Loucy (cell line): ENCODE measurements around the gene PLPP3.

Experiments
- H2AFZ ChIP-seq: fragments of 200-600 bp; sonication (generic); 2 replicates; pipeline ENCODE4 v1.6.0; 2016; ENCODE audit warnings: antibody characterized with exemption, mild to moderate bottlenecking, low read length, moderate library complexity
- H3F3A ChIP-seq: fragments of 200-600 bp; 2 replicates; pipeline ENCODE4 v1.6.0; 2016; ENCODE audit warnings: antibody characterized with exemption, low read depth, mild to moderate bottlenecking
- H3K27me3 ChIP-seq: fragments of 200-600 bp; sonication (generic); 2 replicates; pipeline ENCODE4 v1.6.1; 2014; ENCODE audit warnings: low read length, mild to moderate bottlenecking; ENCODE audit not compliant: insufficient read depth, poor library complexity, severe bottlenecking
- H3K36me3 ChIP-seq: fragments of 200-600 bp; sonication (generic); 2 replicates; pipeline ENCODE4 v1.6.1; 2016; ENCODE audit warnings: low read length; ENCODE audit not compliant: insufficient read depth
- H3K4me1 ChIP-seq: fragments of 200-600 bp; sonication (generic); 2 replicates; pipeline ENCODE4 v1.5.1; 2014; ENCODE audit warnings: low read length, mild to moderate bottlenecking; ENCODE audit not compliant: insufficient read depth, poor library complexity, severe bottlenecking
- H3K4me2 ChIP-seq: fragments of 200-600 bp; sonication (generic); 2 replicates; pipeline ENCODE4 v1.6.0; 2014; ENCODE audit warnings: antibody characterized with exemption, low read length, low read depth, mild to moderate bottlenecking; ENCODE audit not compliant: poor library complexity, severe bottlenecking
- H3K4me3 ChIP-seq: fragments of 200-600 bp; sonication (generic); 2 replicates; pipeline ENCODE4 v1.5.1; 2014; ENCODE audit warnings: low read length, mild to moderate bottlenecking, mixed read lengths; ENCODE audit not compliant: poor library complexity, severe bottlenecking
- H3K79me2 ChIP-seq: fragments of 200-600 bp; sonication (generic); 2 replicates; pipeline ENCODE4 v1.6.1; 2014; ENCODE audit warnings: low read length; ENCODE audit not compliant: insufficient read depth
- H3K9ac ChIP-seq: fragments of 200-600 bp; sonication (generic); 2 replicates; pipeline ENCODE4 v1.6.0; 2014; ENCODE audit warnings: mild to moderate bottlenecking, low read depth, low read length, moderate library complexity; ENCODE audit not compliant: poor library complexity, severe bottlenecking
- H3K9me2 ChIP-seq: fragments of 200-600 bp; sonication (generic); replicated peaks from 2 replicates; pipeline ENCODE4 v1.6.1; 2016; ENCODE audit warnings: low read depth, low read length, mixed read lengths
- H3K9me3 ChIP-seq: fragments of 200-600 bp; sonication (generic); 2 replicates; pipeline ENCODE4 v1.6.1; 2014; ENCODE audit warnings: mild to moderate bottlenecking, antibody characterized with exemption, low read length, low read depth; ENCODE audit not compliant: insufficient read depth
- H4K20me1 ChIP-seq: fragments of 200-600 bp; sonication (generic); 2 replicates; pipeline ENCODE4 v1.6.0; 2014; ENCODE audit warnings: antibody characterized with exemption, low read length, mild to moderate bottlenecking; ENCODE audit not compliant: insufficient read depth, poor library complexity, severe bottlenecking
- EZH2phosphoT487 ChIP-seq: fragments of 200-600 bp; IDR thresholded peaks from 2 replicates; pipeline ENCODE4 v1.6.1; 2018; ENCODE audit warnings: antibody characterized with exemption, mild to moderate bottlenecking, moderate library complexity, borderline replicate concordance
- TF ChIP-seq, protein P1 (sequence below): fragments of 200-600 bp; sonication (generic); conservative IDR thresholded peaks from 2 replicates; pipeline ENCODE4 v1.5.1; 2014; ENCODE audit warnings: mild to moderate bottlenecking, antibody characterized with exemption, low read length

Gene PLPP3

DNA sequence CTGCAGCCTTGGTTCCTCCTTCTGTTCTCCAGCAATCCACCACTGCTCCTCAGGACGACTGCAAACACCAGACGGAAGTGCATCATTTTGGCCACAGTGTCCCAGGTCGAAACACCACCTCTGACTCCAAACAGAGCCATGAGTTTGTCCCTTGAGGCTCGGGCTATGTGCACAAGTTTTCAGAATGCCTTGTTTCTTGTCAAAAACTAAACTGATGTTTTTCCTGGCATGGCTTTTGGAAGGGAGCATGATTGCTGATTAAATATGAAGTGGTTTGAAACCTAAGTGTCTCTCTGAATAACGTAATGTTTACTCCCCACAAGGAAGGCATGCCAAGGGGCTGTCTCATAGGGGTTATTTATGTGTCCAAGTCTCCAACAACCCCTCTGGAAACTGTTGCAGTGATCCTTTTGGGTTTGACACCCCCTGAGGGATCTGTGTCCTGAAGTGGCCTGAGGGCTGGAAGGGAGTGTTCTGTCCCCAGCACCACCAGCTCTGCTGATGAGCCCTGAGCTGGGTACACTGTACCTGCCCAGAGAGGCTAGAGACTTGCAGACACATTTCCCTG is 132.7 kb downstream of the PLPP3 start:
- H3K4me1 ChIP-seq, result no peaks in the 10 kb centered on the region
- H2AFZ ChIP-seq, result no peak overlapping the region
- H3K27me3 ChIP-seq, result no peaks in the 10 kb centered on the region
- no peaks in the 10 kb centered on the region for H3K9me2 ChIP-seq
- H3K9me3 ChIP-seq, result no peaks in the 10 kb centered on the region
- no peaks in the 10 kb centered on the region for H3K79me2 ChIP-seq
- H3F3A ChIP-seq, result no peaks in the 10 kb centered on the region
- no peak overlapping the region for H3K4me3 ChIP-seq
- no peaks in the 10 kb centered on the region for H3K36me3 ChIP-seq
- no peak for TF ChIP-seq EZH2phosphoT487
- TF ChIP-seq, protein P1, sequence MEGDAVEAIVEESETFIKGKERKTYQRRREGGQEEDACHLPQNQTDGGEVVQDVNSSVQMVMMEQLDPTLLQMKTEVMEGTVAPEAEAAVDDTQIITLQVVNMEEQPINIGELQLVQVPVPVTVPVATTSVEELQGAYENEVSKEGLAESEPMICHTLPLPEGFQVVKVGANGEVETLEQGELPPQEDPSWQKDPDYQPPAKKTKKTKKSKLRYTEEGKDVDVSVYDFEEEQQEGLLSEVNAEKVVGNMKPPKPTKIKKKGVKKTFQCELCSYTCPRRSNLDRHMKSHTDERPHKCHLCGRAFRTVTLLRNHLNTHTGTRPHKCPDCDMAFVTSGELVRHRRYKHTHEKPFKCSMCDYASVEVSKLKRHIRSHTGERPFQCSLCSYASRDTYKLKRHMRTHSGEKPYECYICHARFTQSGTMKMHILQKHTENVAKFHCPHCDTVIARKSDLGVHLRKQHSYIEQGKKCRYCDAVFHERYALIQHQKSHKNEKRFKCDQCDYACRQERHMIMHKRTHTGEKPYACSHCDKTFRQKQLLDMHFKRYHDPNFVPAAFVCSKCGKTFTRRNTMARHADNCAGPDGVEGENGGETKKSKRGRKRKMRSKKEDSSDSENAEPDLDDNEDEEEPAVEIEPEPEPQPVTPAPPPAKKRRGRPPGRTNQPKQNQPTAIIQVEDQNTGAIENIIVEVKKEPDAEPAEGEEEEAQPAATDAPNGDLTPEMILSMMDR, result no peak
- H4K20me1 ChIP-seq, result no peaks in the 10 kb centered on the region
- H3K4me2 ChIP-seq, result no peak overlapping the region
- H3K9ac ChIP-seq, result no peak overlapping the region

DNA sequence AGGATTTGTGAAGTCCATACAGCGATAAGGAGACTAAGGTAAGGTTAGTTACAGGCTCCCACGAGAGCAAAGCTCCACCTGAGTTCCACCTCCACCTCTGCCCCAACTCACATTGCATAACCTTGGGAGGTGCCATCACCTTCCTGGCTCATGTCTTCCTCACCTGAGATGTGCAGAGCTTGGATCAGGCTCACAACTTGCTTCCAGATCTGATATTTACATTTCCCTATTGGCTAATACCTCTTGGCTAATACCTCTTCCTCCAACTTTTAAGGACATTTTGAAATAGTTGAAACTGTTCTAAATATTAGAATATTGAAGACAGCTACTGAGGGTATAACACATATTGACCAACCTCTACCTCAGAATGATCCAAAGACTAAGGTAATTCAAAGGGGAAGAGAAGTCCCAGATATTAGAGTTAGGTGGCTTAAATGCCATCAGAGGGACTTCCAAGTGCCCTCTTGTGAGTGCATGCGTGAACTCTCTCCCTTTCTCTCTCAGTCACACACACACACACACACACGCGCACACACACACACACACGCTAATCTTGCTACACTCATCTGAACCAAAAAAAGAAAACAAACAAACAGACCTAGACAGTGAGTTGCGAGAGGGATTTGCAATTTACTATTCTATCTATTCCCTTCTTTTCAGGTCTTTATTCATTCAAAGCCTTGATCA is 134.3 kb downstream of the PLPP3 start:
- H3K36me3 ChIP-seq, result no peaks in the 10 kb centered on the region
- H3K9me2 ChIP-seq, result no peaks in the 10 kb centered on the region
- H3K27me3 ChIP-seq, result no peaks in the 10 kb centered on the region
- H3K4me2 ChIP-seq, result no peak overlapping the region
- H3K9me3 ChIP-seq, result no peaks in the 10 kb centered on the region
- H3F3A ChIP-seq, result no peaks in the 10 kb centered on the region
- H3K4me1 ChIP-seq, result no peaks in the 10 kb centered on the region
- no peak overlapping the region for H3K4me3 ChIP-seq
- no peaks in the 10 kb centered on the region for H4K20me1 ChIP-seq
- H3K79me2 ChIP-seq, result no peaks in the 10 kb centered on the region
- no peak overlapping the region for H3K9ac ChIP-seq
- H2AFZ ChIP-seq, result no peak overlapping the region
- TF ChIP-seq, protein P1, result no peak
- TF ChIP-seq EZH2phosphoT487, result no peak
